ENCODE results near the gene KIAA1586.

DNA sequence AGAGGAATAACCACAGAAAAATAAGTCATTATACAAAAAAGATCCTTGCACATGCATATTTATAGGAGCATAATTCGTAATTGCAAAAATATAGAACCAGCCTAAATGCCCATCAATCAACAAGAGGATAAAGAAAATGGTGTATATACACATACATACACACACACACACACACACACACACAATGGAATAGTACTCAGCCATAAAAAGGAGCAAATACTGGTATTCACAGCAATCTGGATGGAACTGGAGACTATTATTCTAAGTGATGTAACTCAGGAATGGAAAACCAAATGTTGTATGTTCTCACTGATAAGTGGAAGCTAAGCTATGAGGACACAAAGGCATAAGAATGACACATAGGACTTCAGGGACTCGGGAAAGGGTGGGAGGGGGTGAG lies 1.9 kb upstream of the KIAA1586 start:
- TF ChIP-seq, protein P1, sequence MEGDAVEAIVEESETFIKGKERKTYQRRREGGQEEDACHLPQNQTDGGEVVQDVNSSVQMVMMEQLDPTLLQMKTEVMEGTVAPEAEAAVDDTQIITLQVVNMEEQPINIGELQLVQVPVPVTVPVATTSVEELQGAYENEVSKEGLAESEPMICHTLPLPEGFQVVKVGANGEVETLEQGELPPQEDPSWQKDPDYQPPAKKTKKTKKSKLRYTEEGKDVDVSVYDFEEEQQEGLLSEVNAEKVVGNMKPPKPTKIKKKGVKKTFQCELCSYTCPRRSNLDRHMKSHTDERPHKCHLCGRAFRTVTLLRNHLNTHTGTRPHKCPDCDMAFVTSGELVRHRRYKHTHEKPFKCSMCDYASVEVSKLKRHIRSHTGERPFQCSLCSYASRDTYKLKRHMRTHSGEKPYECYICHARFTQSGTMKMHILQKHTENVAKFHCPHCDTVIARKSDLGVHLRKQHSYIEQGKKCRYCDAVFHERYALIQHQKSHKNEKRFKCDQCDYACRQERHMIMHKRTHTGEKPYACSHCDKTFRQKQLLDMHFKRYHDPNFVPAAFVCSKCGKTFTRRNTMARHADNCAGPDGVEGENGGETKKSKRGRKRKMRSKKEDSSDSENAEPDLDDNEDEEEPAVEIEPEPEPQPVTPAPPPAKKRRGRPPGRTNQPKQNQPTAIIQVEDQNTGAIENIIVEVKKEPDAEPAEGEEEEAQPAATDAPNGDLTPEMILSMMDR (IDR thresholded peaks at IDR 0.05): no peak
- TF ChIP-seq POLR2AphosphoS5 (IDR thresholded peaks at IDR 0.05; ENCODE audit: low read depth, low read length) (no peak), REST (IDR thresholded peaks at IDR 0.05; ENCODE audit: insufficient read depth in 1 of 2, low read depth in 2 of 2, low read length in 1 of 2) (no peak), SIN3A (IDR thresholded peaks at IDR 0.05; ENCODE audit: borderline replicate concordance, insufficient read depth, low read depth, low read length) (no peak), TCF7L2 (IDR thresholded peaks at IDR 0.05; ENCODE audit: low read depth, low read length) (no peak)

Data from Panc1 (cell line).